PC-9 (cell line): Measurements from ENCODE around the gene CMTM4.

Source experiments
- EZH2 ChIP-seq: fragments of 200-600 bp; sonication (generic); IDR thresholded peaks from 2 replicates; pipeline ENCODE4 v1.8.0; 2017; ENCODE audit warnings: antibody characterized with exemption, low read depth
- TF ChIP-seq, protein P1 (sequence below): fragments of 200-600 bp; sonication (generic); conservative IDR thresholded peaks from 2 replicates; pipeline ENCODE4 v1.6.1; 2017; ENCODE audit warnings: mixed run types, antibody characterized with exemption, mild to moderate bottlenecking, moderate library complexity

DNA sequence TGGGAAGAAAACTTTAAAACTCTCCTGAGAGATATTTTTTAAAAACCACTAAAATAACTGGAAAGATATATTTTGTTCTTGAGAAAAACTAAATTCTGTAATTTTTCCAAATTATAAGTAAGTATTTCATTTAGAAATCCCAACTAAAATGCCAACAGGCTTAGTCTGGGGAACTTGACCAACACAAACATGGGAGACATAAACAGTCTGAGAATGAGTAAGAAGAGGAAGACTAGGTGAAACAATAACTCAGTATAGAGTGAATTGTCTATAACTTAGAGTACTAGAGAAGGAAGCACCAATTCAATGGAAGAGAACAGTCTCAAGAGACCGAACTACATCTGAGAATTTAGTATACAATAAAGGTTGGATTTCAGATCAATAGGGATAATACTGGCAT lies 127.4 kb downstream of the CMTM4 start:
- TF ChIP-seq, protein P1, sequence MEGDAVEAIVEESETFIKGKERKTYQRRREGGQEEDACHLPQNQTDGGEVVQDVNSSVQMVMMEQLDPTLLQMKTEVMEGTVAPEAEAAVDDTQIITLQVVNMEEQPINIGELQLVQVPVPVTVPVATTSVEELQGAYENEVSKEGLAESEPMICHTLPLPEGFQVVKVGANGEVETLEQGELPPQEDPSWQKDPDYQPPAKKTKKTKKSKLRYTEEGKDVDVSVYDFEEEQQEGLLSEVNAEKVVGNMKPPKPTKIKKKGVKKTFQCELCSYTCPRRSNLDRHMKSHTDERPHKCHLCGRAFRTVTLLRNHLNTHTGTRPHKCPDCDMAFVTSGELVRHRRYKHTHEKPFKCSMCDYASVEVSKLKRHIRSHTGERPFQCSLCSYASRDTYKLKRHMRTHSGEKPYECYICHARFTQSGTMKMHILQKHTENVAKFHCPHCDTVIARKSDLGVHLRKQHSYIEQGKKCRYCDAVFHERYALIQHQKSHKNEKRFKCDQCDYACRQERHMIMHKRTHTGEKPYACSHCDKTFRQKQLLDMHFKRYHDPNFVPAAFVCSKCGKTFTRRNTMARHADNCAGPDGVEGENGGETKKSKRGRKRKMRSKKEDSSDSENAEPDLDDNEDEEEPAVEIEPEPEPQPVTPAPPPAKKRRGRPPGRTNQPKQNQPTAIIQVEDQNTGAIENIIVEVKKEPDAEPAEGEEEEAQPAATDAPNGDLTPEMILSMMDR = no peak
- TF ChIP-seq EZH2 = no peak
